Skeletal muscle tissue (tissue), 4 donors: Measurements from ENCODE around the gene PPM1H. TPM values are rescaled to one million over a fixed set of nuclear protein-coding genes. Genes with fewer than 3 reads are reported as not detected.
"Not testable (repeated sequence)": the region's sequence is repeated elsewhere in the genome, so short reads cannot be mapped to it uniquely, and the experiment has no call there.

Experiments used
- H3K27ac ChIP-seq: one replicate; pipeline ENCODE4 v1.7.0; 2013; ENCODE audit warnings: mild to moderate bottlenecking, low read depth, low read length, inconsistent platforms
- H3K27me3 ChIP-seq, 3 donors: one replicate each; pipeline ENCODE4 v1.7.0; 2013; ENCODE audit warnings: low read length in 3 of 3; ENCODE audit not compliant: control insufficient read depth in 3 of 3, insufficient read depth in 3 of 3
- H3K36me3 ChIP-seq, 3 donors: one replicate each; pipeline ENCODE4 v1.7.0; 2013; ENCODE audit warnings: low read length in 3 of 3; ENCODE audit not compliant: control insufficient read depth in 3 of 3, insufficient read depth in 3 of 3
- H3K4me1 ChIP-seq, 3 donors: one replicate each; pipeline ENCODE4 v1.7.0; 2013; ENCODE audit warnings: low read length in 3 of 3, mild to moderate bottlenecking in 3 of 3; ENCODE audit not compliant: control insufficient read depth in 3 of 3, insufficient read depth in 3 of 3
- H3K4me3 ChIP-seq, 3 donors: one replicate each; pipeline ENCODE4 v1.7.0; 2013; ENCODE audit warnings: low read length in 3 of 3
- H3K9ac ChIP-seq, 3 donors: one replicate each; pipeline ENCODE4 v1.7.0; 2013; ENCODE audit warnings: low read length in 3 of 3, mild to moderate bottlenecking in 3 of 3, moderate library complexity in 2 of 3, low read depth in 1 of 3
- H3K9me3 ChIP-seq, 3 donors: one replicate each; pipeline ENCODE4 v1.7.0; 2013; ENCODE audit warnings: low read length in 3 of 3; ENCODE audit not compliant: control insufficient read depth in 3 of 3
- total RNA-seq: library from RNA; depleted of rRNA; stranded (reverse); fragments of >200 nt; gene quantifications from one replicate; pipeline ENCODE4 v1.2.3, GENCODE V29; 2014
- donor health status: Osteomylitis.

PPM1H gene
- total RNA-seq, 1 donor from 2014 or later: 4.2 TPM

GRCh38 chr12:62767496-62767895 lies 167.5 kb downstream of the PPM1H start:
- Histone ChIP-seq H3K27ac (no peak overlapping the region), H3K4me3 (no peak overlapping the region), H3K9me3 (no peaks in the 10 kb centered on the region)

GRCh38 chr12:62766496-62766895 lies 168.5 kb downstream of the PPM1H start:
- H3K4me1 ChIP-seq: peaks cover 9 to 18% (median 12%) of the 10 kb centered on the region in 3 donors
- no peaks in the 10 kb centered on the region for H3K36me3 ChIP-seq
- no peak overlapping the region for H3K4me3 ChIP-seq
- no peaks in the 10 kb centered on the region for H3K9me3 ChIP-seq
- H3K27ac ChIP-seq: no peak overlapping the region
- no peaks in the 10 kb centered on the region for H3K27me3 ChIP-seq
- no peak overlapping the region for H3K9ac ChIP-seq

More at GRCh38 chr12:62767496-62767895, 167.5 kb downstream of the PPM1H start:
- H3K27me3 ChIP-seq: no peaks in the 10 kb centered on the region
- no peaks in the 10 kb centered on the region for H3K36me3 ChIP-seq
- H3K9ac ChIP-seq: no peak overlapping the region
- peaks cover 4 to 9% (median 5%) of the 10 kb centered on the region in 3 donors for H3K4me1 ChIP-seq

GRCh38 chr12:62763861-62764645 lies 170.9 kb downstream of the PPM1H start:
- H3K27ac ChIP-seq: no peak overlapping the region
- H3K27me3 ChIP-seq: no peaks in the 10 kb centered on the region
- peaks cover 13 to 19% (median 14%) of the 10 kb centered on the region in 3 donors for H3K4me1 ChIP-seq
- H3K36me3 ChIP-seq: no peaks in the 10 kb centered on the region
- no peak overlapping the region for H3K9ac ChIP-seq
- no peaks in the 10 kb centered on the region for H3K9me3 ChIP-seq
- H3K4me3 ChIP-seq: no peak overlapping the region

- H3K4me1 ChIP-seq: peaks cover 13 to 19% (median 14%) of the 10 kb centered on the region in 3 donors
- no peak overlapping the region for H3K4me3 ChIP-seq
- no peaks in the 10 kb centered on the region for H3K36me3 ChIP-seq
- no peaks in the 10 kb centered on the region for H3K9me3 ChIP-seq
- no peak overlapping the region for H3K9ac ChIP-seq
- H3K27ac ChIP-seq: no peak overlapping the region
- no peaks in the 10 kb centered on the region for H3K27me3 ChIP-seq
These were observed 171.6 kb downstream of the PPM1H start for GRCh38 chr12:62763312-62763711.

- no peak overlapping the region for H3K27ac ChIP-seq
- H3K4me1 ChIP-seq: peaks cover 13 to 19% (median 14%) of the 10 kb centered on the region in 3 donors
- no peaks in the 10 kb centered on the region for H3K9me3 ChIP-seq
- no peak overlapping the region for H3K9ac ChIP-seq
- no peaks in the 10 kb centered on the region for H3K36me3 ChIP-seq
- H3K27me3 ChIP-seq: no peaks in the 10 kb centered on the region
- no peak overlapping the region for H3K4me3 ChIP-seq
These were observed 172.3 kb downstream of the PPM1H start for GRCh38 chr12:62762645-62763044.

GRCh38 chr12:62761658-62762057 lies 173.3 kb downstream of the PPM1H start:
- no peaks in the 10 kb centered on the region for H3K36me3 ChIP-seq
- no peaks in the 10 kb centered on the region for H3K27me3 ChIP-seq
- no peak overlapping the region for H3K27ac ChIP-seq
- H3K9ac ChIP-seq: no peak overlapping the region
- H3K4me1 ChIP-seq: peaks cover 13 to 19% (median 14%) of the 10 kb centered on the region in 3 donors
- no peak overlapping the region for H3K4me3 ChIP-seq
- H3K9me3 ChIP-seq: no peaks in the 10 kb centered on the region

GRCh38 chr12:62760779-62761178 lies 174.2 kb downstream of the PPM1H start:
- no peaks in the 10 kb centered on the region for H3K36me3 ChIP-seq
- H3K4me1 ChIP-seq: peaks cover 13 to 19% (median 14%) of the 10 kb centered on the region in 3 donors
- H3K27me3 ChIP-seq: no peaks in the 10 kb centered on the region
- H3K27ac ChIP-seq: no peak overlapping the region
- peaks cover 0 to 2% (median 0%) of the 10 kb centered on the region in 3 donors for H3K9me3 ChIP-seq
- H3K4me3 ChIP-seq: no peak overlapping the region
- no peak overlapping the region for H3K9ac ChIP-seq

- not testable (repeated sequence) for H3K9me3 ChIP-seq, H3K27me3 ChIP-seq, H3K4me3 ChIP-seq, H3K36me3 ChIP-seq, H3K27ac ChIP-seq, H3K9ac ChIP-seq
- H3K4me1 ChIP-seq: peaks cover 13 to 19% (median 14%) of the 10 kb centered on the region in 3 donors
These were observed 174.6 kb downstream of the PPM1H start for GRCh38 chr12:62760341-62760740.

GRCh38 chr12:62758216-62758615 lies 176.7 kb downstream of the PPM1H start:
- Histone ChIP-seq H3K27me3 (no peaks in the 10 kb centered on the region), H3K9ac (no peak overlapping the region), H3K27ac (no peak overlapping the region), H3K9me3 (peaks cover 0 to 3% (median 0%) of the 10 kb centered on the region in 3 donors), H3K36me3 (no peaks in the 10 kb centered on the region), H3K4me1 (peaks cover 8 to 15% (median 10%) of the 10 kb centered on the region in 3 donors), H3K4me3 (no peak overlapping the region)

GRCh38 chr12:62757048-62757447 lies 177.9 kb downstream of the PPM1H start:
- H3K9me3 ChIP-seq: peaks cover 0 to 3% (median 0%) of the 10 kb centered on the region in 3 donors
- H3K36me3 ChIP-seq: no peaks in the 10 kb centered on the region
- H3K27me3 ChIP-seq: no peaks in the 10 kb centered on the region
- peaks cover 6 to 8% (median 6%) of the 10 kb centered on the region in 3 donors for H3K4me1 ChIP-seq
- no peak overlapping the region for H3K4me3 ChIP-seq
- H3K9ac ChIP-seq: no peak overlapping the region
- H3K27ac ChIP-seq: no peak overlapping the region
